ENCODE data around the gene IL5RA. TPM values are rescaled to one million over a fixed set of nuclear protein-coding genes. Genes with fewer than 3 reads are reported as not detected.

Gene IL5RA
- total RNA-seq, 2 experiments from 2014 or later, result not detected

DNA sequence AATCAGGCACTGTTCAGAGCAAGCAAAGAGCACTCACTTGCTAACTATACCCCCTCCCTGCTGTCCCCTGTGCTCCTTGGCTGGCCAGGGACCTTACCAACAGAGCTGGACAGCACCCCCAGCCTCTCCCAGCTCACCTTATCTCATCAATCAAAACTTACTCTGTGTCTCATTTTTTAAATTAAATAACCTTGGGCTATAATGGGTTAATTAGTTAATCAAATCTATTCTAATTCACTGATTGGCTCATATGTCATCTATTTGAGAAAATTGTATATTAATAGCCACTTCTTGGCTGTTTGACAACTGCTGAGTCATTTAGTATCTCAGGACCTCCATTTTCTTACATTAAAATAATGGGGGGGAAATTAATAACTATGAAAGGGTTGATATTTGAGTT lies 22.9 kb downstream of the IL5RA start:
- ChIA-PET POLR2A (no interaction called here), CTCF (no interaction called here)
- Mint-ChIP-seq H3K27ac (no peak overlapping the region), H3K4me3 (no peak overlapping the region), H3K27me3 (no peaks in the 10 kb centered on the region), H3K36me3 (ENCODE audit: low read depth) (no peaks in the 10 kb centered on the region), H3K9me3 (no peaks in the 10 kb centered on the region), H3K4me1 (ENCODE audit: low read depth) (no peaks in the 10 kb centered on the region)
- DNase-seq, result no peak
- ATAC-seq, result no peak
- intact Hi-C loops (cut with micrococcal nuclease), result no loop called here
- TF ChIP-seq, protein P1, sequence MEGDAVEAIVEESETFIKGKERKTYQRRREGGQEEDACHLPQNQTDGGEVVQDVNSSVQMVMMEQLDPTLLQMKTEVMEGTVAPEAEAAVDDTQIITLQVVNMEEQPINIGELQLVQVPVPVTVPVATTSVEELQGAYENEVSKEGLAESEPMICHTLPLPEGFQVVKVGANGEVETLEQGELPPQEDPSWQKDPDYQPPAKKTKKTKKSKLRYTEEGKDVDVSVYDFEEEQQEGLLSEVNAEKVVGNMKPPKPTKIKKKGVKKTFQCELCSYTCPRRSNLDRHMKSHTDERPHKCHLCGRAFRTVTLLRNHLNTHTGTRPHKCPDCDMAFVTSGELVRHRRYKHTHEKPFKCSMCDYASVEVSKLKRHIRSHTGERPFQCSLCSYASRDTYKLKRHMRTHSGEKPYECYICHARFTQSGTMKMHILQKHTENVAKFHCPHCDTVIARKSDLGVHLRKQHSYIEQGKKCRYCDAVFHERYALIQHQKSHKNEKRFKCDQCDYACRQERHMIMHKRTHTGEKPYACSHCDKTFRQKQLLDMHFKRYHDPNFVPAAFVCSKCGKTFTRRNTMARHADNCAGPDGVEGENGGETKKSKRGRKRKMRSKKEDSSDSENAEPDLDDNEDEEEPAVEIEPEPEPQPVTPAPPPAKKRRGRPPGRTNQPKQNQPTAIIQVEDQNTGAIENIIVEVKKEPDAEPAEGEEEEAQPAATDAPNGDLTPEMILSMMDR (IDR thresholded peaks at IDR 0.05), result no peak

DNA sequence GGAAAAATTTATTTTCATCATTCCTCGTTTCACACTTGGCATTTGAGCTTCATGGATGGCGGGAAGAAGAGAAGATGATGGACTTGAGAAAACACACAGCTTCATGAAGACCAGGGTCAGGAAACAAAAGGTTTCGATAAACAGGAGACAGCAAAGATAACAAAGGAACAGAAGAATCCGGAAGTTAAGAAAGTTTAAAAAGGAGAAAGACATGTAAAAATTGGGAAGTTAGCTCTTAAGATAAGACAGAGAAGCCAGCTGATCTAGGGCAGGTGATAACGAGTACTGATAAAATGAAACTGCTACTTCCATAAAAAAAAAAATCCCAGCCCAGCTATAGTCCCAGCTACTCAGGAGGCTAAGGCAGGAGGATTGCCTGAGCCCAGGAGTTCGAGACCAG lies 23.9 kb downstream of the IL5RA start:
- POLR2A ChIA-PET, result no interaction called here
- Mint-ChIP-seq H3K27ac (no peak overlapping the region), H3K4me3 (no peak overlapping the region), H3K9me3 (no peaks in the 10 kb centered on the region), H3K36me3 (ENCODE audit: low read depth) (no peaks in the 10 kb centered on the region), H3K4me1 (ENCODE audit: low read depth) (no peaks in the 10 kb centered on the region), H3K27me3 (no peaks in the 10 kb centered on the region)
- ATAC-seq (no peak), DNase-seq (no peak)
- TF ChIP-seq, protein P1 (IDR thresholded peaks at IDR 0.05), result no peak
- intact Hi-C loops (cut with micrococcal nuclease), result no loop called here
- CTCF ChIA-PET, result no interaction called here

DNA sequence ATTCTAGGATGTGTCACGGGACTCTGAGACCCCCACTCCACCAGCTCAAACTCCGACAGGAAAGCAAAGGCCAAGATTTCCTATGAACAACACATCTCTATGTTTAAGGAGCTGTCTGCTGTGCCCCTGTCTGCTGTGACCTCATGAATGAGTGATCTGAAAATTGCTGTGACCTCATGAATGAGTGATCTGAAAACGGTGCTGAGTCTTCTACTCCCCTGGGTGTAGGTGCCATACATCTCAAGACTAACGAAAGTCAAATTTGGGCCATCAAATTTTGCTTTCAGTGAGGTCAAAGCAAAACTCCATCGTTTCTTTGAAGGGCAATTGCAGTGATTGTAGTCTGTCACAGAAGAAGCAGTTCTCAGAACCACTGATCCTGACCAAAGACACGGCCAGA lies 24.4 kb downstream of the IL5RA start:
- POLR2A ChIA-PET, result no interaction called here
- no peak for ATAC-seq
- CTCF ChIA-PET, result no interaction called here

DNA sequence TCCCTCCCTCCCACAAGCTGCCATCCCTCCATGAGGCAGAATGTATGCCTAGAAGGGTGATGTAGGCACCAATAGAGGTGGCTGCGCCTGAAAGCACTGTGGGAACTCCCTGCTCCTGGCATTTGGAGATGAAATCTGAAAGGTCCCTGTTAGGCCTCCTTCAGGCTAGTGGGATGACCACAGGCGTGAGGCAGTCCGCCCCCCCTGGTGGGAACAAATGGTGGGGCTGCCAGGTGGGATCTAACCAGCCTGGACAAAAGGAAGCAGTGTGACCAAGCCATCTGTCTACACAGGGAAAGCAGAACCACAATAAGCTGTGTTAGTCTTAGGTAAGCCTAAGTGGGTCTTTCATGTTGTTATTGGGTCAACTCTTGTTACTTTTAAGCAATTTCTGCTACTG lies 25.3 kb downstream of the IL5RA start:
- POLR2A ChIA-PET, result no interaction called here
- Mint-ChIP-seq H3K27me3 (no peaks in the 10 kb centered on the region), H3K27ac (no peak overlapping the region), H3K4me3 (no peak overlapping the region), H3K36me3 (ENCODE audit: low read depth) (no peaks in the 10 kb centered on the region), H3K4me1 (ENCODE audit: low read depth) (no peaks in the 10 kb centered on the region), H3K9me3 (no peaks in the 10 kb centered on the region)
- intact Hi-C loops (cut with micrococcal nuclease), result no loop called here
- TF ChIP-seq, protein P1 (IDR thresholded peaks at IDR 0.05), result no peak
- ATAC-seq, result no peak
- no peak for DNase-seq
- CTCF ChIA-PET, result no interaction called here

More for the DNA sequence above, 24.4 kb downstream of the IL5RA start:
- H3K4me3 Mint-ChIP-seq, result no peak overlapping the region
- TF ChIP-seq, protein P1 (IDR thresholded peaks at IDR 0.05), result no peak
- no peaks in the 10 kb centered on the region for H3K4me1 Mint-ChIP-seq (ENCODE audit: low read depth)
- no peaks in the 10 kb centered on the region for H3K27me3 Mint-ChIP-seq
- H3K36me3 Mint-ChIP-seq (ENCODE audit: low read depth), result no peaks in the 10 kb centered on the region
- no peak overlapping the region for H3K27ac Mint-ChIP-seq
- no peaks in the 10 kb centered on the region for H3K9me3 Mint-ChIP-seq
- intact Hi-C loops (cut with micrococcal nuclease), result no loop called here
- DNase-seq, result no peak

DNA sequence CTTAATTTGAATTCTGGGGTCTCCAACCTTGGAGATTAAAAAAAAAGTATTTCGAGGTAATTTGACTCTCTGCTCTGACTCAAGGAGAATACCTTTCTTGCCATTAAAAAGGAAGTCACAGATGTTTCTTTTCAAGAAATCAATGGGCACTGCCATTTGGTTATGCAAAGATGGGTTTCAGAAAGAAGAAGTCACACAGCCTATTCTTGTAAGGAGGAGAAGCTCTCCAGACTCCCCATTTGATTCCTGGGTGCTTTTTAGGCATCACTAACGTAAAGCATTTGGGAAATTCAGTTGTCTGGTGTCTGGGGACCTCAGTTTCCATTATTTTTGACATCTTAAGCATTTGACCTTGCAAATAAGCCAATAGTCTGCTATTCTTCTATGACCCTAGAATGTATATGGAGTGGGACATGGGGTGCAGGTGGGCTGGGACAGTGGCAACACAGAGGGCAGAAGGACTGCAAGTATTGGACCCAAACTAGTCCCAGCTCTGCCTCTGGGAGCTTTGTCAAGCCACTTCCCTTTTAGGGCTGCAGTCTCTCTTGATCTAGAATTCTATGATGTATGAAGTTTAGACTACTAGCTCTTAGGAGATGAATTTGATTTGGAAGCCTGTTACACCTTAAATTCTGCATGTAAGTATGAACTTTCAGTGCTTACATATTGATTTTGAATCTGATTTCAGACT lies 27.8 kb downstream of the IL5RA start:
- no peaks in the 10 kb centered on the region for H3K4me1 Mint-ChIP-seq (ENCODE audit: low read depth)
- H3K4me3 Mint-ChIP-seq, result no peak overlapping the region
- POLR2A ChIA-PET, result no interaction called here
- intact Hi-C loops (cut with micrococcal nuclease), result no loop called here
- H3K36me3 Mint-ChIP-seq (ENCODE audit: low read depth), result no peaks in the 10 kb centered on the region
- DNase-seq (no peak), ATAC-seq (no peak)
- H3K27ac Mint-ChIP-seq, result no peak overlapping the region
- H3K9me3 Mint-ChIP-seq, result no peaks in the 10 kb centered on the region
- CTCF ChIA-PET, result no interaction called here
- TF ChIP-seq, protein P1 (IDR thresholded peaks at IDR 0.05), result no peak
- peaks cover 2% of the 10 kb centered on the region for H3K27me3 Mint-ChIP-seq
